Esophagus muscularis mucosa (tissue), 4 donors: ENCODE measurements around the gene GPA33. TPM values are rescaled to one million over a fixed set of nuclear protein-coding genes. Genes with fewer than 3 reads are reported as not detected.
"Not testable (repeated sequence)": the region's sequence is repeated elsewhere in the genome, so short reads cannot be mapped to it uniquely, and the experiment has no call there.

Experiments
- DNase-seq: peaks from one replicate; pipeline ENCODE4 v3.0.0-alpha.2; 2017; ENCODE audit errors: extremely low spot score
- H3K27ac ChIP-seq, 4 donors: fragments of 200-600 bp; sonication (generic); replicated peaks in 1 of 4; 1 replicate in 3 of 4; 2 replicates in 1 of 4; pipeline ENCODE4 v1.5.1; 2016 to 2019; ENCODE audit warnings: mild to moderate bottlenecking in 1 of 4
- H3K27me3 ChIP-seq, 4 donors: fragments of 200-600 bp; sonication (generic); one replicate each; pipeline versions ENCODE4 v1.5.1 to v1.6.0; 2016 to 2019
- H3K36me3 ChIP-seq, 4 donors: fragments of 200-600 bp; sonication (generic); one replicate each; pipeline ENCODE4 v1.5.1; 2016 to 2019
- H3K4me1 ChIP-seq, 4 donors: fragments of 200-600 bp; sonication (generic); one replicate each; pipeline ENCODE4 v1.5.1; 2016 to 2019
- H3K4me3 ChIP-seq, 4 donors: fragments of 200-600 bp; sonication (generic); 1 replicate in 2 of 4; 2 replicates in 2 of 4; pipeline ENCODE4 v1.5.1; 2016 to 2019; ENCODE audit warnings: mild to moderate bottlenecking in 4 of 4, moderate library complexity in 1 of 4
- H3K9me3 ChIP-seq, 4 donors: fragments of 200-600 bp; sonication (generic); 1 replicate in 3 of 4; 2 replicates in 1 of 4; pipeline ENCODE4 v1.5.1; 2016 to 2019
- EP300 ChIP-seq: sonication (generic); formaldehyde crosslinking; IDR thresholded peaks from one replicate; pipeline ENCODE4 v1.6.1; 2017; ENCODE audit warnings: antibody characterized with exemption
- POLR2A ChIP-seq: fragments of 450-650 bp; IDR thresholded peaks from one replicate; pipeline ENCODE4 v1.6.1; 2017; ENCODE audit warnings: antibody characterized with exemption, moderate library complexity, mild to moderate bottlenecking, low read depth
- POLR2AphosphoS5 ChIP-seq, 2 donors: sonication (generic); formaldehyde crosslinking; IDR thresholded peaks; one replicate each; pipeline ENCODE4 v1.6.1; 2017; ENCODE audit warnings: antibody characterized with exemption in 2 of 2
- WGBS: methylation state at CpG from one replicate; pipeline ENCODE4 v1.1.5; 2018; 5-methylcytosine and 5-hydroxymethylcytosine counted together
- intact Hi-C: fragments of 100-400 bp; cut with DNase I; formaldehyde crosslinking; loops from one replicate; pipeline ENCODE4 v1.15.1; 2023
- total RNA-seq, 4 donors: library from RNA; depleted of rRNA; stranded (reverse); fragments of >200 nt; gene quantifications; one replicate each; pipeline versions ENCODE4 v1.1.0 to v1.2.1, GENCODE V29; 2016
- TF ChIP-seq, protein P1 (sequence below), 3 experiments: fragments of 200-600 bp in 2 of 3; fragments of 450-650 bp in 1 of 3; sonication (generic) in 2 of 3; IDR thresholded peaks; one replicate each; pipeline ENCODE4 v1.5.1; 2017 to 2019; ENCODE audit warnings: antibody characterized with exemption in 3 of 3, mild to moderate bottlenecking in 2 of 3, moderate library complexity in 1 of 3

The GPA33 gene
- total RNA-seq, 4 donors from 2014 or later, result 0.57 TPM; not detected in 3

DNA sequence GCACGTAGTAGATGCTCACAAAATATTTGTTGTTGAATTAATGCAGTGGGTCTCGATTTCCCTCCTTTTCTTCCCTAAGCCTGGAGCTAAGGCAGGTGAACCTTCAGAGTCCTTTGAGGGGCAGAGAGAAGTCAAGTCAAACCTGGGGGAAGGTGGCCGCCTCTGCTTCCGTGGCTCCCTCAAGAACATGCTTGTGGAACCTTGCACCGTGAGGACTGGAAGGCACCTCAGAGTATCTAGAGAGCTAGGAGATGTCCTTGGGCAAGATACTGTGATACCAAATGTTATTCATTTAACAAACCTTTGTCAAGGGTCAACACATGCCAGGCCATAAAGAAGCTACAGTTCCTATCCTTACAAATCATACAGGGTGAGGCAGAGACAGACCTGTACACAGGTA is 38.3 kb downstream of the GPA33 start:
- WGBS, result 100% methylated on average over 5 of the region's 5 CpGs
- Histone ChIP-seq H3K4me1 (no peaks in the 10 kb centered on the region), H3K36me3 (peaks cover 0 to 5% (median 0%) of the 10 kb centered on the region in 4 donors), H3K27me3 (peaks cover 0 to 5% (median 0%) of the 10 kb centered on the region in 4 donors), H3K4me3 (no peak overlapping the region), H3K9me3 (no peaks in the 10 kb centered on the region), H3K27ac (no peak overlapping the region)
- TF ChIP-seq POLR2A (no peak), EP300 (no peak), POLR2AphosphoS5 (IDR thresholded peaks at IDR 0.05) (no peak)
- TF ChIP-seq, protein P1, sequence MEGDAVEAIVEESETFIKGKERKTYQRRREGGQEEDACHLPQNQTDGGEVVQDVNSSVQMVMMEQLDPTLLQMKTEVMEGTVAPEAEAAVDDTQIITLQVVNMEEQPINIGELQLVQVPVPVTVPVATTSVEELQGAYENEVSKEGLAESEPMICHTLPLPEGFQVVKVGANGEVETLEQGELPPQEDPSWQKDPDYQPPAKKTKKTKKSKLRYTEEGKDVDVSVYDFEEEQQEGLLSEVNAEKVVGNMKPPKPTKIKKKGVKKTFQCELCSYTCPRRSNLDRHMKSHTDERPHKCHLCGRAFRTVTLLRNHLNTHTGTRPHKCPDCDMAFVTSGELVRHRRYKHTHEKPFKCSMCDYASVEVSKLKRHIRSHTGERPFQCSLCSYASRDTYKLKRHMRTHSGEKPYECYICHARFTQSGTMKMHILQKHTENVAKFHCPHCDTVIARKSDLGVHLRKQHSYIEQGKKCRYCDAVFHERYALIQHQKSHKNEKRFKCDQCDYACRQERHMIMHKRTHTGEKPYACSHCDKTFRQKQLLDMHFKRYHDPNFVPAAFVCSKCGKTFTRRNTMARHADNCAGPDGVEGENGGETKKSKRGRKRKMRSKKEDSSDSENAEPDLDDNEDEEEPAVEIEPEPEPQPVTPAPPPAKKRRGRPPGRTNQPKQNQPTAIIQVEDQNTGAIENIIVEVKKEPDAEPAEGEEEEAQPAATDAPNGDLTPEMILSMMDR (IDR thresholded peaks at IDR 0.05), result no peak
- intact Hi-C loops, result no loop called here
- peak; percentile 10 for DNase-seq

DNA sequence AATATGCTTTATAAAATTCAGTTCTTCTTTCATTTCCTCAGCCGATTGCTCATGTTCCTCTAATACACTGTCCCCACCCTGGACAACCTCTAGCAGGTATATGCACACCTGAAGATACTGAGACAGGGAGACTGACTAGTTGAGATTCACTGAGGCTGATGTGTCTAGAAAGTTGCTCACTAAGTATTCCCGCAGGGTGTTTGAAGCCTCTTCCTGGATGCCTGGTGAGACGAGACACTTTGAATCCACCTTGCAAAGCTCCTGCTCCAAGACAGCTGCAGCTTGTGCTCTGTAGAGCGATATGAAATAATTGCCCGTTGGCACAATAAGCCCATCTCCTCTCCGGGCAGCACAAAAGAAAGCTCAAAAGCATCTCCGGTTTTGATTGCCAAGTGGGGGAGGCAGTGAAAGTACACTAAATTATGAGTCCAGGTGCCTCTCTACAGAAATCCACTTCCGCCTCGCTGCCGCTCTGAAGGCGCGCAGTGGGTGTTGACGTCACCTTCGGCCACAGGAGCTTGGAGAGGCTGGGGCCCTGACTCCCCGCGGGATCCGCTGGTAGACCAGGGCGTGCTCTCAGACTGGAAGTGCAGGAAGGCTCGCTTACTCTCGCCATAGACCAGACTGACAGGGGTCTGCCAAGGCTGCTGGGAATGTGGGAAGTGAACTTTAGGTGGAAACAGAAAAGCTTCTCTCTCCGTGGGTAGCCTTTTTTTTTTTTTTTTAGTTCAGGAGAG is 46.3 kb downstream of the GPA33 start:
- no peaks in the 10 kb centered on the region for H3K9me3 ChIP-seq
- H3K36me3 ChIP-seq, result no peaks in the 10 kb centered on the region
- TF ChIP-seq, protein P1 (IDR thresholded peaks at IDR 0.05), result no peak
- TF ChIP-seq POLR2A (no peak), POLR2AphosphoS5 (IDR thresholded peaks at IDR 0.05) (peak in 1 of 2 donors; percentile 30), EP300 (no peak)
- intact Hi-C loops, result no loop called here
- 18% methylated on average over 10 of the region's 21 CpGs for WGBS
- H3K4me1 ChIP-seq, result peaks cover 4 to 13% (median 9%) of the 10 kb centered on the region in 4 donors
- peak; percentile 91 for DNase-seq
- H3K4me3 ChIP-seq, result peak overlapping the region; percentile 39 to 57 (median 48)
- peak overlapping the region in 1 of 4 donors; percentile 19 for H3K27ac ChIP-seq
- peaks cover 0 to 3% (median 0%) of the 10 kb centered on the region in 4 donors for H3K27me3 ChIP-seq

DNA sequence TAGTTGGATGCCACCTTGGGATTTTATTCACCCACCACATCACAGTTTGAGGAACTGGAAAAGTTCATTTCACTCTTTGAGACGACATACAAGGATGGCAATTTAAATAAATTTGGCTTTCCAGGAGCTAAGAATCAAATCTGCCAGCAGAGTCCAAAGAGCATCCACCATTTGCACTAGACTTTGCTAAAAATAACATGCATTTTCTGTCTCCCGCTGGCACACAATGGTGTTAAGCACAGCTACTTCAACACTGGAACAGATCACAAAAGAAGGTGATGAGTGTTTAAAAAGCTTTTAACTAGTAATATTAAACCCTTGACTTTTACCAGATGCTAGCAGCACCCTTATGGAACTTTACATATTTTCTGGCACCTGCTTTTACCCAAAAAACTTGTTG is 56.5 kb downstream of the GPA33 start:
- no peak for DNase-seq
- H3K4me1 ChIP-seq, result peaks cover 0 to 4% (median 0%) of the 10 kb centered on the region in 4 donors
- intact Hi-C loops, result no loop called here
- H3K36me3 ChIP-seq, result no peaks in the 10 kb centered on the region
- H3K27ac ChIP-seq, result no peak overlapping the region
- 43% methylated on average over 2 of the region's 2 CpGs for WGBS
- H3K4me3 ChIP-seq, result no peak overlapping the region
- no peaks in the 10 kb centered on the region for H3K9me3 ChIP-seq
- no peak for TF ChIP-seq POLR2AphosphoS5 (IDR thresholded peaks at IDR 0.05)
- H3K27me3 ChIP-seq, result peaks cover 0 to 6% (median 0%) of the 10 kb centered on the region in 4 donors

DNA sequence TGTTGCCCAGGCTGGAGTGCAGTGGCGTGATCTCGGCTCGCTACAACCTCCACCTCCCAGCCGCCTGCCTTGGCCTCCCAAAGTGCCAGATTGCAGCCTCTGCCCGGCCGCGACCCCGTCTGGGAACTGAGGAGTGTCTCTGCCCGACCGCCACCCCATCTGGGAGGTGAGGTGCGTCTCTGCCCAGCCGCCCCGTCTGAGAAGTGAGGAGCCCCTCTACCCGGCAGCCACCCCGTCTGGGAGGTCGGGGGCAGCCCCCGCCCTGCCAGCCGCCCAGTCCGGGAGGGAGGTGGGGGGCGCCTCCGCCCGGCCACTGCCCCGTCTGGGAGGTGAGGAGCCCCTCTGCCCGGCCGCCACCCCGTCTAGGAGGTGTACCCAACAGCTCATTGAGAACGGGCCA is 60.6 kb downstream of the GPA33 start:
- H3K27me3 ChIP-seq, result peaks cover 0 to 30% (median 0%) of the 10 kb centered on the region in 4 donors
- H3K27ac ChIP-seq, H3K9me3 ChIP-seq, DNase-seq, H3K4me1 ChIP-seq, intact Hi-C loops, H3K36me3 ChIP-seq, H3K4me3 ChIP-seq: not testable (repeated sequence)
- 91% methylated on average over 21 of the region's 27 CpGs for WGBS

DNA sequence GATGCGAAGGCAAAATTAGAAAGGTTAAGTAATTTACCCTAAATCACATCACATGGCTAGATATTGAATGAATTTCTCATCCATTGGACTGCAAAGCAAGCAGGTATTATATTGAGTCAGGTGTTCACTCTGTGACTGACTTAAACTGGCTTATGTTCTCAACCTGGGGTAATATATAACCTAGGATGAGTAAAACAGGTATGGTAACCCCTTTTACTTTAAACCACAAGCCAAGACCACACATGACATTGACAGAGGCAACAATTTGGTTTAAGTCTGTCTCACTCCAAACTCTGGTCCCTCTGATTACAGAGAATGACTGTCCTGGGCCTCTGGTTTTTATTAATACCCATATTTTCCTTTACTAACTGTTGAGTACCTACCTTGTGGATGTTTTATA is 67.8 kb downstream of the GPA33 start:
- intact Hi-C loops, result no loop called here
- H3K4me1 ChIP-seq, result no peaks in the 10 kb centered on the region
- no peak overlapping the region for H3K27ac ChIP-seq
- H3K4me3 ChIP-seq, result no peak overlapping the region
- H3K9me3 ChIP-seq, result no peaks in the 10 kb centered on the region
- TF ChIP-seq POLR2A, result no peak
- no peak for TF ChIP-seq POLR2AphosphoS5 (IDR thresholded peaks at IDR 0.05)
- no peak for TF ChIP-seq EP300
- TF ChIP-seq, protein P1 (IDR thresholded peaks at IDR 0.05), result no peak
- no peaks in the 10 kb centered on the region for H3K36me3 ChIP-seq
- H3K27me3 ChIP-seq, result peaks cover 0 to 12% (median 0%) of the 10 kb centered on the region in 4 donors
- no peak for DNase-seq
- WGBS, result 90% methylated on average over 1 of the region's 1 CpG
